ENCODE data around the gene SLC46A2. TPM values are rescaled to one million over a fixed set of nuclear protein-coding genes. Genes with fewer than 3 reads are reported as not detected.

The SLC46A2 gene
- total RNA-seq, 4 donors from 2014 or later, result 5.6 to 65.2 (median 42.4) TPM

DNA sequence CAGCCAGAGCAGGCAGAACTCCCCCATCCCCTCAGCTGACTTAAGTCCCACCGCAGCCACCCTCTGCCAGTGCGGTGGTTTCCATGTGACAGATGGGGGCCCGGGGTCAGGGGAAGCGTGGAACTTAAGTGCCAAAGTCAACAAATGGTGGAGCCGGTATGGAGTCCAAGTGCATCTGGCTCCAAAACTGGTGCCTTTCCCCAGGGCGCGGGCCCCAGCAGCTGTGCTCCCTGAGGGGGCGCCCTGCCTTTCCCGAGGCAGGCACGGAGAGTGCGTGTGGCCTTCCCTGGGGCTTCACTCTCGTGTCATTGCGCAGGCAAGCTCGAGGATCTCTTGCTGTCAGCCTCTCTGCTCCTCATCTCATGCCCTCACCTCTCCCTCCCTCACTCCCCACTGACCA, 33.8 kb downstream of the SLC46A2 start:
- H3K27ac ChIP-seq, result no peak overlapping the region
- no peak overlapping the region for H3K4me3 ChIP-seq
- H3K27me3 ChIP-seq, result no peaks in the 10 kb centered on the region
- H3K4me1 ChIP-seq, result peaks cover 6% of the 10 kb centered on the region
- H3K36me3 ChIP-seq, result peaks cover 16% of the 10 kb centered on the region
- no peak for DNase-seq (ENCODE audit: low spot score in 2 of 2)
- TF ChIP-seq, protein P1, sequence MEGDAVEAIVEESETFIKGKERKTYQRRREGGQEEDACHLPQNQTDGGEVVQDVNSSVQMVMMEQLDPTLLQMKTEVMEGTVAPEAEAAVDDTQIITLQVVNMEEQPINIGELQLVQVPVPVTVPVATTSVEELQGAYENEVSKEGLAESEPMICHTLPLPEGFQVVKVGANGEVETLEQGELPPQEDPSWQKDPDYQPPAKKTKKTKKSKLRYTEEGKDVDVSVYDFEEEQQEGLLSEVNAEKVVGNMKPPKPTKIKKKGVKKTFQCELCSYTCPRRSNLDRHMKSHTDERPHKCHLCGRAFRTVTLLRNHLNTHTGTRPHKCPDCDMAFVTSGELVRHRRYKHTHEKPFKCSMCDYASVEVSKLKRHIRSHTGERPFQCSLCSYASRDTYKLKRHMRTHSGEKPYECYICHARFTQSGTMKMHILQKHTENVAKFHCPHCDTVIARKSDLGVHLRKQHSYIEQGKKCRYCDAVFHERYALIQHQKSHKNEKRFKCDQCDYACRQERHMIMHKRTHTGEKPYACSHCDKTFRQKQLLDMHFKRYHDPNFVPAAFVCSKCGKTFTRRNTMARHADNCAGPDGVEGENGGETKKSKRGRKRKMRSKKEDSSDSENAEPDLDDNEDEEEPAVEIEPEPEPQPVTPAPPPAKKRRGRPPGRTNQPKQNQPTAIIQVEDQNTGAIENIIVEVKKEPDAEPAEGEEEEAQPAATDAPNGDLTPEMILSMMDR (IDR thresholded peaks at IDR 0.05), result no peak
- TF ChIP-seq EP300 (IDR thresholded peaks at IDR 0.05), result no peak
- no peak for TF ChIP-seq POLR2A (IDR thresholded peaks at IDR 0.05)
- no peak for TF ChIP-seq POLR2AphosphoS5 (IDR thresholded peaks at IDR 0.05)
- 84% methylated on average over 8 of the region's 14 CpGs for WGBS
- H3K9me3 ChIP-seq, result no peaks in the 10 kb centered on the region

DNA sequence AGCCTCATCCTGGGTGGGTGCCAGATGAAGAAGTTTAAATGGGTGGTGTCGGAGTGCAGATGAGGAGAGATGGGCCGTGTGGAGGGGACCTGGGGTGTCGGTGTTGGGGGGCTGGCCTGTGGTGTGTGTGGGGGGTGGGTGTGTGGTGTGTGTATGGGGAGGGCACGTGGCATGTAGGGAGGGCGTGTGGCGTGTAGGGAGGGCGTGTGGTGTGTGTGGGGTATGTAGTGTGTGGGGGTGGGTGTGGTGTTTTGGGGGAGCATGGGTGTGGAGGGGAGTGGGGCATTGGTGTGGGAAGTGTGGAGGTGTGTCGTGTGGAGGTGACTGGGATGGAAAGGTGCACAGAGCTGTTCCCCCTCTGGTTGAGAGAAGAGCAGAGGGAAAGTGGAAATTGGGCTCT, 34.5 kb downstream of the SLC46A2 start:
- Histone ChIP-seq H3K4me3 (no peak overlapping the region), H3K27me3 (no peaks in the 10 kb centered on the region), H3K36me3 (peaks cover 16% of the 10 kb centered on the region), H3K27ac (no peak overlapping the region), H3K9me3 (no peaks in the 10 kb centered on the region), H3K4me1 (peaks cover 6% of the 10 kb centered on the region)
- no peak for DNase-seq (ENCODE audit: low spot score in 2 of 2)
- TF ChIP-seq POLR2AphosphoS5 (IDR thresholded peaks at IDR 0.05) (no peak), POLR2A (IDR thresholded peaks at IDR 0.05) (no peak)
- TF ChIP-seq, protein P1 (IDR thresholded peaks at IDR 0.05), result no peak
- WGBS, result 97% methylated on average over 8 of the region's 8 CpGs

DNA sequence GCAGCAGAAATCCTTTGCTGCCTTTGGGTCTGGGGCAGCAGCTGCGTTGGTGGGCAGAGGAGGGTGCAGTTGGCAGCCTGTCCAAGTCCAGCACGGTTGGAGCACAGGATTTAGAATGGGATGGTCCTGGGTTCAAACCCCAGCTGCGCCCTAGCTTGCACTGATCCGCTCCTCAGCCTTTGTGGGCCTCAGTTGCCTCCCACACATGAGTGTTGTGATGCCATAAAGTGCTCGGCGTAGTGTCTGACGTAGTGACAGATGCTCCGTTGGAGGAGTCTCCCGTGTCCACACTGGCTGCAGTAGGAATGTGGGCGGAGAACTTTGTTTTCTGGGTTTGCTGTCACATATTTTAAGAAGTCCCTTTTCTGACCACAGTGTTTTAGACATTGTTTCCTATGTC, 36.0 kb downstream of the SLC46A2 start:
- DNase-seq (ENCODE audit: low spot score in 2 of 2), result peak in 1 of 2 donors; percentile 65
- H3K9me3 ChIP-seq, result no peaks in the 10 kb centered on the region
- peaks cover 6% of the 10 kb centered on the region for H3K4me1 ChIP-seq
- WGBS, result 84% methylated on average over 10 of the region's 10 CpGs
- no peak for TF ChIP-seq POLR2A (IDR thresholded peaks at IDR 0.05)
- TF ChIP-seq, protein P1 (IDR thresholded peaks at IDR 0.05), result no peak
- TF ChIP-seq EP300 (IDR thresholded peaks at IDR 0.05), result no peak
- H3K27ac ChIP-seq, result no peak overlapping the region
- H3K4me3 ChIP-seq, result no peak overlapping the region
- H3K27me3 ChIP-seq, result no peaks in the 10 kb centered on the region
- H3K36me3 ChIP-seq, result peaks cover 21% of the 10 kb centered on the region

DNA sequence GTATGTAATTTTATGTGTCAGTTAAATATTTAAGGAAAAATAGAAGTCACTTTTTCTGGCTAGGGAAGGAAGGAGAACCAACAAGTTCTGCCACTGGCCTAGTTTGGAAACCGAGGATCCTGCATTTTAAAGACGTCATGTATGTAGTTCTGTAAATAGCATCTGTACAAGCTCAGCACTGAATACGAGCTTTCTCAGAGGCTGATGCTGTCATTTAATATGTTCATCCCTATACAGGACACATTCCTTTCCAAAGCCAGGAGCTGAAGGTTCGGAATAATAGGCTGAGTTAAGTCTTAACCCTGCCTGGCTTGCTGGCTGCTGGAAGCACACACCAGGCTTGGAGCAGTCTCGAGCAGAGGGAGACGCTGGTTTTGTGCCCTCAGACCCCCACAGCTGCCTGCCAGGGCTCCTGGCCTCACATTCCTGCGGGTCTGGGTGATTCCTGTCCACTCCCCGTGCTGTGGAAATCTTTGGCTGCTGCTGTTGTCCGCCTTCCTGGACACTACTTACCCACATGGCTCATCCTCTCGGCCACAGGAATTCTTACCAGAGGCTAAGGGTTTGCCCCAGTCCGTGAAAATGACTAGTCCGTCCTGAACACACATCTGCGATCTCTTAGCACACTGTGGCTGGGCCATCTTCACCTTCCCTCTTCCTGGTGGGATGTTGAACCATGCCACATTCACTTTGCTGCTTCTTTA, 36.6 kb downstream of the SLC46A2 start:
- TF ChIP-seq POLR2A (IDR thresholded peaks at IDR 0.05), result no peak
- peaks cover 6% of the 10 kb centered on the region for H3K4me1 ChIP-seq
- no peaks in the 10 kb centered on the region for H3K27me3 ChIP-seq
- H3K9me3 ChIP-seq, result no peaks in the 10 kb centered on the region
- no peak overlapping the region for H3K4me3 ChIP-seq
- no peak for DNase-seq (ENCODE audit: low spot score in 2 of 2)
- no peak overlapping the region for H3K27ac ChIP-seq
- peaks cover 21% of the 10 kb centered on the region for H3K36me3 ChIP-seq
- 87% methylated on average over 11 of the region's 13 CpGs for WGBS

DNA sequence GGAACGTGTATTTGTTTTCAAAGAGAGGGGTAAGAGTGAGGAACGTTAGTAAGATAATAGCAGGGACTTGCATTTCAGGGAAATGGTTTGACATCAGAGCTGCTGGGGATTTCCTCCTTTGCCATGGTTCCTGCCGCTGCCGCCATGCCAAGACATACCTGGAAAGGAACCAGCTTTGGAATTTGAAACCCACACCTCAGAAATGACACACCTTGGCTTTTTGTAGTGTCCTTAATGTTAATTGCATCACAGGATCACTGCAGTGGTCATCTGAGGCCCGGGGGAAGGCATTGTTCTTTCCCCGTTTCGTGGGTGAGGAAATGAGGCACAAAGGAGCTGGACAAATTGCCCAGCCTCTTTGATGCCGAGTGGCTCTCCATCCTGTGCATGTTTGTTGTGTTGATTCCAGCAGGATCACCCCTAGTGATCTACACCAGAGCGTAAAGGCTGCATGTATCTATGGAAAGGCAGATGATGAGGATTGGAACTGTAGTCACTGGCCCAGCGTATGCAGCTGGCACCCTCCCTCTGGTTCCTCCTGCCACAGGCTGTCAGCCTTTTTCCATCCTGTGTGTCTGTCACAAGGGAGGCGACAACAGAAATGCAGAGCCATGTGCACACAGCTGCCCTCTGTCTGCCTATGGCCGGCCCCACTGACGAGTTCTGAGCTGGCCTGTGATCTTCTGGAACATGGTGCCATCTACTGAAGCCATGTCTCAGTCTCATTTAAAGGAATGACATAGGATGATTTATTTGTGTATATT, 37.8 kb downstream of the SLC46A2 start:
- no peaks in the 10 kb centered on the region for H3K27me3 ChIP-seq
- TF ChIP-seq POLR2A (IDR thresholded peaks at IDR 0.05) (no peak), EP300 (IDR thresholded peaks at IDR 0.05) (no peak), POLR2AphosphoS5 (IDR thresholded peaks at IDR 0.05) (no peak)
- TF ChIP-seq, protein P1 (IDR thresholded peaks at IDR 0.05), result no peak
- no peak for DNase-seq (ENCODE audit: low spot score in 2 of 2)
- peaks cover 21% of the 10 kb centered on the region for H3K36me3 ChIP-seq
- no peaks in the 10 kb centered on the region for H3K9me3 ChIP-seq
- H3K4me1 ChIP-seq, result peaks cover under 1% of the 10 kb centered on the region
- 67% methylated on average over 11 of the region's 13 CpGs for WGBS
- H3K4me3 ChIP-seq, result no peak overlapping the region
- H3K27ac ChIP-seq, result no peak overlapping the region

Measured in suprapubic skin (tissue), 4 donors.